ENCODE measurements around the gene TBC1D1. TPM values are rescaled to one million over a fixed set of nuclear protein-coding genes. Genes with fewer than 3 reads are reported as not detected.

TBC1D1 gene
- total RNA-seq, 1 experiment from 2014 or later = 36.0 TPM

GRCh38 chr4:38129460-38130227 is 238.8 kb downstream of the TBC1D1 start:
- POLR2A ChIA-PET = interaction anchor here (0.7 to 1.3 kb wide), 8 partner anchors 25 to 62 kb away, joined by 3 to 9 read pairs (median 4); no protein-coding TSS in a partner anchor
- peaks cover 25% of the 10 kb centered on the region for H3K4me1 Mint-ChIP-seq (ENCODE audit: insufficient read depth, unreplicated experiment)
- BruUV-seq (replicated peaks) = TSS peak; percentile 59
- DNase-seq (ENCODE audit: unreplicated experiment) = no peak
- no peak for TF ChIP-seq CTCF (IDR thresholded peaks at IDR 0.05; ENCODE audit: unreplicated experiment)
- H3K27me3 Mint-ChIP-seq (ENCODE audit: insufficient read depth, unreplicated experiment) = no peaks in the 10 kb centered on the region
- peak overlapping the region; percentile 38 for H3K4me3 Mint-ChIP-seq (ENCODE audit: unreplicated experiment)
- no peaks in the 10 kb centered on the region for H3K9me3 Mint-ChIP-seq (ENCODE audit: unreplicated experiment)
- intact Hi-C loops (cut with micrococcal nuclease) = loop anchor here (5.0 kb wide), 1 partner anchor 52 kb away; no protein-coding TSS in a partner anchor
- peak overlapping the region; percentile 95 for H3K27ac Mint-ChIP-seq (ENCODE audit: low read depth, unreplicated experiment)
- CTCF ChIA-PET = interaction anchor here (0.7 to 1.2 kb wide), 2 partner anchors 26 to 638 kb away, joined by 3 read pairs; no protein-coding TSS in a partner anchor
- H3K36me3 Mint-ChIP-seq (ENCODE audit: insufficient read depth, unreplicated experiment) = no peaks in the 10 kb centered on the region

GRCh38 chr4:38130884-38131283 is 240.0 kb downstream of the TBC1D1 start:
- Mint-ChIP-seq H3K36me3 (ENCODE audit: insufficient read depth, unreplicated experiment) (no peaks in the 10 kb centered on the region), H3K27ac (ENCODE audit: low read depth, unreplicated experiment) (no peak overlapping the region), H3K4me3 (ENCODE audit: unreplicated experiment) (no peak overlapping the region), H3K9me3 (ENCODE audit: unreplicated experiment) (no peaks in the 10 kb centered on the region), H3K27me3 (ENCODE audit: insufficient read depth, unreplicated experiment) (no peaks in the 10 kb centered on the region), H3K4me1 (ENCODE audit: insufficient read depth, unreplicated experiment) (peaks cover 25% of the 10 kb centered on the region)
- CTCF ChIA-PET = no interaction called here
- no peak for DNase-seq (ENCODE audit: unreplicated experiment)
- intact Hi-C loops (cut with micrococcal nuclease) = loop anchor here (5.0 kb wide), 1 partner anchor 54 kb away; no protein-coding TSS in a partner anchor
- no peak for TF ChIP-seq CTCF (IDR thresholded peaks at IDR 0.05; ENCODE audit: unreplicated experiment)
- POLR2A ChIA-PET = interaction anchor here (2.9 kb wide), 1 partner anchor 30 kb away, joined by 11 read pairs; no protein-coding TSS in a partner anchor
- BruUV-seq (replicated peaks) = no TSS peak

GRCh38 chr4:38131371-38132091 is 240.6 kb downstream of the TBC1D1 start:
- intact Hi-C loops (cut with micrococcal nuclease) = loop anchor here (2.0 to 5.0 kb wide), 2 partner anchors 29 to 54 kb away; no protein-coding TSS in a partner anchor
- CTCF ChIA-PET = no interaction called here
- no peak for TF ChIP-seq CTCF (IDR thresholded peaks at IDR 0.05; ENCODE audit: unreplicated experiment)
- Mint-ChIP-seq H3K9me3 (ENCODE audit: unreplicated experiment) (no peaks in the 10 kb centered on the region), H3K27ac (ENCODE audit: low read depth, unreplicated experiment) (peak overlapping the region; percentile 93), H3K4me1 (ENCODE audit: insufficient read depth, unreplicated experiment) (peaks cover 25% of the 10 kb centered on the region), H3K36me3 (ENCODE audit: insufficient read depth, unreplicated experiment) (no peaks in the 10 kb centered on the region), H3K27me3 (ENCODE audit: insufficient read depth, unreplicated experiment) (no peaks in the 10 kb centered on the region), H3K4me3 (ENCODE audit: unreplicated experiment) (no peak overlapping the region)
- DNase-seq (ENCODE audit: unreplicated experiment) = no peak
- POLR2A ChIA-PET = interaction anchor here (0.9 to 2.9 kb wide), 5 partner anchors 13 to 41 kb away, joined by 3 to 11 read pairs (median 4); no protein-coding TSS in a partner anchor
- BruUV-seq (replicated peaks) = TSS peak; percentile 40
